H7 (cell line): ENCODE results near the gene PFDN5. TPM values are rescaled to one million over a fixed set of nuclear protein-coding genes. Genes with fewer than 3 reads are reported as not detected.
A peak's percentile ranks its signal among the peaks of the same experiment; 100 is the strongest.

Experiments used
- DNase-seq: peaks from one replicate; pipeline ENCODE4 v3.0.0; 2012
- H3K27me3 ChIP-seq: 2 replicates; pipeline ENCODE4 v1.6.0; 2011; ENCODE audit warnings: mild to moderate bottlenecking, low read length; ENCODE audit not compliant: control insufficient read depth, insufficient read depth
- H3K36me3 ChIP-seq: replicated peaks from 2 replicates; pipeline ENCODE4 v1.5.1; 2011; ENCODE audit warnings: low read length; ENCODE audit not compliant: control insufficient read depth, insufficient read depth
- H3K4me3 ChIP-seq: 2 replicates; pipeline ENCODE4 v1.5.1; 2011; ENCODE audit warnings: low read depth, mild to moderate bottlenecking, control low read depth, low read length, moderate library complexity; ENCODE audit not compliant: insufficient read depth
- total RNA-seq: library from RNA; depleted of rRNA; stranded (reverse); fragments of >200 nt; shearing (Covaris generic); gene quantifications from 2 replicates; pipeline ENCODE4 v1.2.3, GENCODE V29; 2014; rRNA removed

PFDN5 gene
- total RNA-seq: 242 and 304 TPM in 2 replicates

DNA sequence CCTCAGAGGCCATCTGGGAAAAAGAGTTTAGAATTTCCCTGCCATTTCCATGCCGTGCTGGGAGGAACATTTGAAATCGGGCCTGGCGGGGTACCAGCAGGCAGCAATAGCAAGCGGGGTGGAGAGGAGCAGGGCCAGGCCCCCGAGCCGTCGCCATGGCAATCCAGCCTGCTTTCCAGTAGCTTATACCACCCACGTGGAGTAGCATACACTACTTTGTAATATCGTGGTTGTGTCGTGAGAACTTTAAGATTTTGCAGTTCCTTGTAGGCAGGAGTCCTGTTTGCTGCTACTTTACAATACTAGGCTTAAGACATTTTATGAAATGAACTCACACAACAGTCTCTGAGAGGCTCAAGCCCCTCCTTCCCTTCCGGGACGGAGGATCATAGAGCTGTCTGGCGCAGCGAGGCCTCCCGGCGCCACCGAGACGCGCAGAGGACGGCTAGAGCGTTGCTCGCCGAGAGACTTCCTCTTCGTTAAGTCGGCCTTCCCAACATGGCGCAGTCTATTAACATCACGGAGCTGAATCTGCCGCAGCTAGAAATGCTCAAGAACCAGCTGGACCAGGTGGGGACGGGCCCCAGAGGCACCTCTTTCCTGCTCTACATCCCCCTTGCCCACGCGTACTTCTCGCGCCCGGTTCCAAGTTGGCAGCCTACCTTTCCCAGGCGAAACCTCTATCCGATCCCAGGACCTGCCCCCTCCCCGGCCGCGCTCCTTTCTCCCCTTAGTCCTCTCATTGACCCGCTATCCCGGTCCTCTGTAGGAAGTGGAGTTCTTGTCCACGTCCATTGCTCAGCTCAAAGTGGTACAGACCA, at the start of gene PFDN5:
Gene PFDN5 (plus strand): TSS at position 473 of the 821 bp plus-strand sequence. CDS start 26 bp downstream, at position 499.
- no peaks in the 10 kb centered on the region for H3K27me3 ChIP-seq
- H3K4me3 ChIP-seq: peak within 1 kb of the TSS; percentile 74
- peaks cover 24% of the 10 kb centered on the region for H3K36me3 ChIP-seq
- DNase-seq: peak; percentile 94

DNA sequence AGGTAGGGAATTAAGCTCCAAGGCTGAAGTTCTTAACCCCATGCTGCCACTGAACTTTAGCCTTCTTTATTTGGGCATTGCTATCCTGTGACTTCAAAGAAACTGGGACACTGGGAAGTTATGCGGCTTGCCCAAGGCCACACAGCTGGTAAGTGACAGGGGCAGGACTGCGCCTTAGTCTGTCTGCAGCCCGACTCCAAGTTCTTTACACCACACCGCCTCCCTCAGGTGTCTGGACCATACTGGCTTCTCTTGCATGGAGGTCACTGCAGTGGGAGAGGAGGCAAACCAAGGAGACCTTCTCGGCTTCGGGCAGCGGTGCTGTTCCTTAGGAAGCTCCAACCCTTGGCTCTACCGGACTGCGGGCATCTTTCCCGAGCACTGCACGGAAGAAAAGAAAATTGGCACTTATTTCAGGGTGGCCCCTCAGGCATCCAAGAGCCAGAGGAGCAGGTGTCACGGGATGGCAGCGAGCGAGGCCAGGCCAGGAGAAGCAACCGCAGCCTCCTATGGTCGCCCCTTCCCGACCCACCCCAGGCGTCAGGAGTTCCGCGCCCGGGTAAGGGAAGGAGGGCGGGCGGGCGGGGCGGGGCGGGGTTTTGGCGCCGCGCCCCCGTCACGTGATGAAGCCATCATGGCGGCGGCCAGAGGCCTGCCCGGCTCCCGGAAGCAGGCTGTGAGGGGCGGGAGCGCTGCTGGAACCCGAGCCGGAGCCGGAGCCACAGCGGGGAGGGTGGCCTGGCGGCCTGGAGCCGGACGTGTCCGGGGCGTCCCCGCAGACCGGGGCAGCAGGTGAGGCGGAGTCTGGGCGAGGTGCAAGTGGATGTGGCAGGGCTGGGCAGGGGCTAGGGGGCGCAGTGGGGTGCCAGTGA, 43.6 kb upstream of the PFDN5 start:
- no peaks in the 10 kb centered on the region for H3K27me3 ChIP-seq
- H3K36me3 ChIP-seq: no peaks in the 10 kb centered on the region; the same call in none of the 2 replicates
- peak overlapping the region; percentile 85 for H3K4me3 ChIP-seq
- peak; percentile 99 for DNase-seq

DNA sequence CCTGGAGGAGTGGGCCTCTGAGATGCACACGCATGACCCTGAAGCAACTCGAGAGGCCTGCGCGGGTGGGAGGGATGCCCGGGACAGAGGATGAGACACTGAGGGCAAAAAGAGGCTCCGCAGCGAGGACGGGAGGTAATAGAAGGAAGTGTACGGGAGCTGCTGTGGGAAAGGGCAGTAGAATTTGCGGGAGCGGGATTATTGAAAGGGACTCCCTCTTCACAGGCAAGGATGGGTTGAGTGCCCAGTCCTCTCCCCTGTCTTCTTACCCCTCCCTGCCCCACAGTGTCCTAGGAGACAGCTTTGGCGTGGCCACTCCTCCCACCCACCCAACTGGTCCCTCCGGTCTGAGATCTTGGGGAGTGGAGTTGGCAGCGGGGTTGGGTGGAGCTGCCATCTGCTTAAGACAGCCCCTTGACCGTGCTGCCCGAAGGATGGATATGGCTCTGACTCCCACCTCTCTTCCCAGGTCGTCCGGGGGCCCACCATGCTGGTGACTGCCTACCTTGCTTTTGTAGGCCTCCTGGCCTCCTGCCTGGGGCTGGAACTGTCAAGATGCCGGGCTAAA, 42.9 kb upstream of the PFDN5 start:
- H3K27me3 ChIP-seq: no peaks in the 10 kb centered on the region
- peak; percentile 54 for DNase-seq
- no peaks in the 10 kb centered on the region; the same call in none of the 2 replicates for H3K36me3 ChIP-seq
- H3K4me3 ChIP-seq: peak overlapping the region; percentile 85

DNA sequence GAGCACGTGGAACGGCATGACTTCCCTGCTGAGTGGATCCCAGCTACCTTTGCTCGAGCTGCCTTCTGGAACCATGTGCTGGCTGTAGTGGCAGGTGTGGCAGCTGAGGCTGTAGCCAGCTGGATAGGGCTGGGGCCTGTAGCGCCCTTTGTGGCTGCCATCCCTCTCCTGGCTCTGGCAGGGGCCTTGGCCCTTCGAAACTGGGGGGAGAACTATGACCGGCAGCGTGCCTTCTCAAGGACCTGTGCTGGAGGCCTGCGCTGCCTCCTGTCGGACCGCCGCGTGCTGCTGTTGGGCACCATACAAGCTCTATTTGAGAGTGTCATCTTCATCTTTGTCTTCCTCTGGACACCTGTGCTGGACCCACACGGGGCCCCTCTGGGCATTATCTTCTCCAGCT, 42.0 kb upstream of the PFDN5 start:
- no peak for DNase-seq
- H3K4me3 ChIP-seq: no peak overlapping the region
- no peaks in the 10 kb centered on the region for H3K27me3 ChIP-seq
- H3K36me3 ChIP-seq: no peaks in the 10 kb centered on the region; the same call in none of the 2 replicates

DNA sequence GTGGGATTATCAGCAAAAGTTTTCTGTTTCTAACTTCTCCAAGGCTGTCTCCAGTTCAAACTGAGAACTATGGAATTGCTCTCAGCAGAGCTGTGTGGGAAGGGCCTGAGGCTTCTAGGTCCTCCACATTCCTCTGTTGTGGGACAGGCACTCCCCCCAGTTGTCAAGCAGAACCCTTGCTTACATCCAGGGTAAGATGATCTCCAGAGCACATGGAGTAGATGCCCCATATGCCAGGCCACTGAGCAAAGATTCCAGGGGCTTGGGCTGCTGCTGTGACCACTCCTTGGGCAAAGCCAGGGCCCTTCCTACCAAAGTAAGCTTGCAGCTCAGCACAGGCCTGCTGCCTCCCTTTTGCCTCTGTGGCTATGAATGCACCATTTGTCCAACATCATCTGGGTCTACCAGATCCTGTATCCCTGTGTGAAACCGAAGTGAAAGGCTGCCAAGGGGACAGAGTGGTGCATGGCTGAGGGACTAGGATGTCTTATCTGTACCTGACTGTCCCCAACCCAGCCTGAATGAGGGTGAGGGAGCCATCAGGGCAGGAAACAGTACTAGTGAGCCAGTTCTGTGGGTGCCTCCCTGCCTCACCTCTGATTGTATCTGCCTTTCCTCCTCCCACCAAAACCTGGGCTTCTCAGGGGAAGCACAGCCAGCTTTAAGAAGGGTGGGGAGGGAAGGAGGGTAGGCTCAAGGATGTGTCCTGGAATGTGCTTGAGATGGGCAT, 40.4 kb upstream of the PFDN5 start:
- DNase-seq: no peak
- Histone ChIP-seq H3K4me3 (no peak overlapping the region), H3K36me3 (no peaks in the 10 kb centered on the region; the same call in none of the 2 replicates), H3K27me3 (no peaks in the 10 kb centered on the region)

DNA sequence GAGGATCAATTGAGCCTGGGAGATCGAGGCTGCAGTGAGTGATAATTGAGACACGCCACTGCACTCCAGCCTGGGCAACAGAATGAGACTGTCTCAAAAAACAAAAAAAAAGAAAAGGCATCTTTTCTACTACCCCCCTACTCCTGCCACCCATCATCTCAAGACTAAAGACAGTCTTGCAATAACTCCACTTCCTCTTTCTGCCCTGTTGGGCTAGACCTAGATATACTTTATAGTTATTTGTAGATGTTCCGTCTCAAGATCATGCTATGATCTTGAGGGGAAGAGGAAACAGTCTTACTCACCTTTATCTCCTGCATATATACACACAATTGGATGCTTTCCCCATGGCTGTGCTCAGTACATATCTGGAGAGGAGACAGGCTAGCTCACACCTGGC, 39.3 kb upstream of the PFDN5 start:
- Histone ChIP-seq H3K27me3 (no peaks in the 10 kb centered on the region), H3K36me3 (no peaks in the 10 kb centered on the region; the same call in none of the 2 replicates), H3K4me3 (no peak overlapping the region)
- DNase-seq: no peak

DNA sequence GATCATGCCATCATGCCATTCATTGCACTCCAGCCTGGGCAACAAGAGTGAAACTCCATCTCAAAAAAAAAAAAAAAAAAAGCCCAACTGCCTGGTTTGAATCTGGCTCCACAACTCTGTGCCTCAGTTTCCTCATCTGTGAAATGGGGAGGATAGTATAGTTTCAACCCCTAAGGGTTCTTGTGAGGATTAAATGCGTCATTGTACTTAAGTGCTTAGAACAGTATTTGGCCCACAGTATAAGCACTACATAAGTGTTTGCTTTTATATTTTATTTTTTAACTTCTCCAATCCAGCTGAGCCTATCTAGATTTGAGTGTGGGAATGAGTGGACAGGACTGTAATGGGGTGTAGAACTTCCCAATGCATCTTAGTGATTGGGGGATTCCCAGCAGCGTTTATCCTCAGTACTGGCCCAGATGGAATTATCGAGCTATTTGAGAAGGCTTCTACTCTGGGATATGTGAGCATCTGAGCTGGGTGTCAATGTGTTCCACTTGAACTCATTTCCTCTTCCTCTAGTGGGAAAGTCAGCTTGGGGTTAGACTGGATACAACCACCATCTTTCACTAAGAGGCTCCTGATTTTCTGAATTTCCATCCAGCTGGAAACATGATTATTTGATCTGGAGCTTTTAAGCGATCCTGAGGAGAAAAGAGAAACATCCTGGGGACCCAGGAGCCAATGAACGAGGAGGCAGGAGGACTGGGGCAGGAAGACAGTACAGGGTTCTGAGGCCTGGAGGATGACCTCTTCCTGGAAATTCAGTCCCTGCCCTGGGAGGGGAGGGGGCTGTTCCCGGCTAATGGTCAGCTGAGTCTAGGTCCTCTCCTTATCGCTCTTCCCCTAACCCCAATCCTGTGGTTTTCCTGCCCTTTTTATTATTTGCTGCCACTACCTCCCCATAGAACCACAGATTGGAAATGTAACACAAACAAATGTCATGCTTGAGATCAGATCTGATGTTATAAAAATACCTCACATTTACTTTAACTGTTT, 36.5 kb upstream of the PFDN5 start:
- H3K27me3 ChIP-seq: no peaks in the 10 kb centered on the region
- peak; percentile 40 for DNase-seq
- no peak overlapping the region for H3K4me3 ChIP-seq
- no peaks in the 10 kb centered on the region; the same call in 1 of the 2 replicates for H3K36me3 ChIP-seq

DNA sequence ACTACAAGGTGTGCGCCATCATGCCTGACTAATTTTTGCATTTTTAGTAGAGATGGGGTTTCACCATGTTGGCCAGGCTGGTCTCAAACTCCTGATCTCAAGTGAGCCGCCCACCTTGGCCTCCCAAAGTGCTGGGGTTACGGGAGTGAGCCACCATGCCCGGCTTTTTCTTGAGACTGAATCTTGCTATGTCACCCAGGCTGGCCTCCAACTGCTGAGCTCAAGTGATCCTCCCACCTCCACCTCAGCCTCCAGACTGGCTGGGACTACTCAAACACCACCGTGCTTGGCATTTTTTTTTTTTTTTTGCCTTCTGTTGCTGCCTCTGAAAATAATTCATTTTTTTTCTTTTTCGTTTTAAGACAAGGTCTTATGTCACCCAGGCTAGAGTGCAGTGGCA, 35.5 kb upstream of the PFDN5 start:
- Histone ChIP-seq H3K36me3 (no peaks in the 10 kb centered on the region), H3K4me3 (no peak overlapping the region), H3K27me3 (no peaks in the 10 kb centered on the region)
- DNase-seq: no peak

DNA sequence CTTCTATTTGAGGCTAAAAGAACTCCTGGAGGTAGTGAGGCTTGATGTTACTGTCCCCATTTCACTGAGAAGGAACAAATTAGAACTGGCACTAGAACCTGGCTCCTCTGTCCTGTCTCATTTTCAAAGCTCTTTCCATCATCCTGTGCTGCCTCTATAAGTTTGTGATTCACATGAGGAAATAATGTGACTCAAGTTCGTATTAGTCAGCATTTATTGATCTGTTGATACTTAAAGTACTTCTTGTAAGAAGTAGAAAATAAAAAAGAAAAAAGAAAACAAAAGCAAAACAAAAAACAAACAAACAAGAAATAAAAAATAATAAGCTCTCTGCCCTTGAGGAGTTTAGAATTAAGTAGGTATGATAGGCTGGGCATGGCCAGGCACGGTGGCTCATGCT, 29.6 kb upstream of the PFDN5 start:
- Histone ChIP-seq H3K4me3 (no peak overlapping the region), H3K36me3 (peaks cover 16% of the 10 kb centered on the region), H3K27me3 (no peaks in the 10 kb centered on the region)
- DNase-seq: no peak

DNA sequence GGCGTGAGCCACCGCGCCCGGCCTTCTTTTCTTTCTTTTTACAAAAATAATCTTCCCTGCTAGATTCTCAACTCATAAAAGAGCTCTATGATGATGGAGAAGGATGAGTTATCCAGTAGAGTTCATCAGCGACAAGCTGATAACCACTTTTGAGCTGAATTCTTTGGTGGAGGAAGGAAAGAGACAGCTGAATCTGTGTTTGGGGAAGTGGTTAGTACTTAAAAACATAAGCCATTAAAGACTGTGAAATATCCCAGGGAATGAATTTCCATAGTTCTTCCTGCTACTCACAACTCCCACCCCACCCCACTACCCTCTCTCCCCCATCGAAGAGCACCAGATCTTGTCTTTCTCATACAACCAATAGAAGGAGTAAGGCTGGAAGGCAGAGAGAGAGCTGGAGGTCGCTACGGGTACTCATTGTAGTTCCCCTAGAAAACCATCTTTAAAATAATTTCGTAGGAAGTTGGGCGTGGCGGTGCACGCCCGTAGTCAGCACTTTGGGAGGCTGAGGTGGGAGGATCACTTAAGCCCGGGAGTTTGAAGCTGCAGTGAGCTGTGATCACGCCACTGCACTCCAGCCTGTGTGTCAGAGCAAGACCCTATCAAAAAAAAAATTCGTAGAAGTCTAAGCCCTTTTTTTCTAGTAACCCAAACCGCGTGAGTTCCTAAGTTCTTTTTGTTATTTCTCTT, 27.9 kb upstream of the PFDN5 start:
- DNase-seq: no peak
- H3K4me3 ChIP-seq: peak overlapping the region; percentile 89
- peaks cover 18% of the 10 kb centered on the region for H3K36me3 ChIP-seq
- H3K27me3 ChIP-seq: no peaks in the 10 kb centered on the region

DNA sequence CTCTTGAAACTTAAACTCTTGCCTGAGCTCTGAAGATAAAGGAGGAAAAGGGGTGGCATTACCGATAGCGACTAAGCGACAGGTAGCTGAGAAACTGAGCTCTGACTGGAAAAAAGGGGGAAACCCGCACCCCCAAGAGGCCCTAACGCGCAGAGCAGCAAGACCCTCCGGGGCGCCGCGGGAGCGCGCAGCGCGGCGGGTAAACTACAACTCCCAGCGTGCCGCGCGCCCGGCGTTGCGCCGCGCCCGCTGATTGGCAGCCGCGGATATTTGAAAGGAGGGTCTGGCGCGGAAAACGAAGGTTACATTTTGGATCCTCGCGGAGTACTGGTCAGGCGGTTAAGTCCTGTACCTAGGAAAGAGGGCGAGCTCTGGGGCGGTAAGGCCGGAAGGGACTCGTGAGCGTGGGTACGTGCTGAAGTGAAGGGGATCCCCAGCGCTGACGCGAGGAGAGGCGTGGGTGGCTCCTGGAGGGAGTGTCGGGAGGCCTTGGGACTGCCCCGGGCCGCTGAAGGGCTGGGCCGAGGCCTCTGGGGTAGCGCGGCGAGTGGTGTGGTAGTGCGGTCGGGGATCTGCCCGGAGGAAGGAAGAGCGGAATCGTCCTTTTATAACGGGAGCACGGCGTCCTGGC, 27.2 kb upstream of the PFDN5 start, which contains the start of gene ESPL1:
Gene ESPL1 (plus strand): TSS at position 301 of the 631 bp plus-strand sequence. CDS start 468 bp downstream, outside the sequence.
- peak within 1 kb of the TSS; percentile 89 for H3K4me3 ChIP-seq
- H3K27me3 ChIP-seq: no peaks in the 10 kb centered on the region
- DNase-seq: peak; percentile 98
- peaks cover 19% of the 10 kb centered on the region for H3K36me3 ChIP-seq
